G401 (cell line): ENCODE data around the gene TTC31. TPM values are rescaled to one million over a fixed set of nuclear protein-coding genes. Genes with fewer than 3 reads are reported as not detected.
"Not testable (repeated sequence)": the region's sequence is repeated elsewhere in the genome, so short reads cannot be mapped to it uniquely, and the experiment has no call there.

Experiments used
- DNase-seq: peaks from one replicate; pipeline ENCODE4 v3.0.0-alpha.2; 2015; ENCODE audit warnings: low spot score
- in situ Hi-C: cut with HindIII; loops from 2 replicates; pipeline ENCODE4 v1.10.0; 2016; ENCODE audit warnings: low sequenced_read_pairs, mixed read lengths
- total RNA-seq: library from RNA; depleted of rRNA; stranded (reverse); fragments of >200 nt; shearing (Covaris generic); gene quantifications from 2 replicates; pipeline ENCODE4 v1.2.3, GENCODE V29; 2014

The TTC31 gene
- total RNA-seq, 1 experiment from 2014 or later = 34.6 TPM

GRCh38 chr2:74474899-74475298, 8.0 kb upstream of the TTC31 start:
- no peak for DNase-seq
- in situ Hi-C loops = no loop called here

- no peak for DNase-seq
- in situ Hi-C loops = no loop called here
Observed at GRCh38 chr2:74481431-74481830, 1.4 kb upstream of the TTC31 start.

- DNase-seq = no peak
- in situ Hi-C loops = no loop called here
Observed at GRCh38 chr2:74481961-74482800, 700 bp upstream of the TTC31 start.

- DNase-seq, in situ Hi-C loops: not testable (repeated sequence)
Observed at GRCh38 chr2:74483675-74484164, 839 bp downstream of the TTC31 start.

DNA sequence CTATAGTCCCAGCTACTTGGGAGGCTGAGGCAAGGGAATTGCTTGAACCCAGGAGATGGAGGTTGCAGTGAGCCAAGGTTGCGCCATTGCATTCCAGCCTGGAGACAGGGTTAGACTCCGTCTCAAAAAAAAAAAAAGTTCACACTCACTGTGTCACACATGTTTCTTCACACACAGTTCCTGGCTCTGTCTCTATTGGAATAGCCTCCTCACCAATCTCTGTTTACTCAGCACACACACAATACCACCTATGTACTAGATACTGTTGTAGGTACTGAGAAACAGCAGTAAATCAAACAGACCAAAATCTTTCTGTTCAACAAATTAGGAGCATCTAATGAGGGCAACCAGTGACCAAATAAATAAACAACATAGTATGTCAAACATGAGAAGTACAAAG, 3.3 kb downstream of the TTC31 start:
- in situ Hi-C loops = no loop called here

DNA sequence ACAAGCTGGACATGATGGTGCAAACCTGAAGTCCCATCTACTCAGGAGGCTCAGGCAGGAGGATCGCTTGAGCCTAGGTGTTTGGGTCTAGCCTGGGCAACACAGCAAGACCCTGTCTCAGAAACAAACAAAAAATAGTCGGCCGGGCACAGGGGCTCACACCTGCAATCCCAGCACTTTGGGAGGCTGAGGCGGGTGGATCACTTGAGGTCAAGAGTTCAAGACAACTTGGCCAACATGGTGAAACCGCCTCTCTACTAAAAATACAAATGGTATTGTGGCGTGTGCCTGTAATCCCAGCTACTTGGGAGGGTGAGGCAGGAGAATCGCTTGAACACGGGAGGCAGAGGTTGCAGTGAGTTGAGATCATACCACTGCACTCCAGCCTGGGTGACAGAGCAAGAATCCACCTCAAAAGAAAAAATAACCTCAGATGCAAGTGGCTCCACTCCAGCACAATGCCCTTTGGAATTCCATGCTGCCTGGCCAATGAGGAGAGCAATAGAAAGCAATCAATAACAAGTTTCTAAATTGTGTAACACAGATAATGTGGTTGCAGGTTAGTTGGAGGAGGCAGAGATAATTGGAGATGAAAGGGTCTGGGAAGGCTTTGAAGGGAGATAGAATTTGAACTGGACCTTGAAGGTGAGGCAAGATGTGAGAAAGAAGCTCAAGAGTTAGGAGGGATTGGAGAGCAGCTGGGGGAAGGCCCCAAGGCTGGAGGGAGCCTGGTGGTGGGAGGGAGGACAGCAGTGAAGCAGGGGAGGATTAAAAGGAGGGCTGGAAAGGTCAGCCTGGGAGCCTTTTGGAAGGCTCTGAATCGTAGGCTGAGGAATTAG, 6.0 kb downstream of the TTC31 start:
- no peak for DNase-seq
- in situ Hi-C loops = no loop called here

More for the DNA sequence above, 3.3 kb downstream of the TTC31 start:
- DNase-seq = no peak

- DNase-seq = no peak
- in situ Hi-C loops = no loop called here
Observed at GRCh38 chr2:74489906-74490305, 7.0 kb downstream of the TTC31 start.

GRCh38 chr2:74491648-74492544, 9.0 kb downstream of the TTC31 start:
- DNase-seq = no peak
- in situ Hi-C loops = no loop called here

GRCh38 chr2:74493546-74493945, 10.7 kb downstream of the TTC31 start:
- in situ Hi-C loops = no loop called here
- no peak for DNase-seq

- in situ Hi-C loops = no loop called here
Observed at GRCh38 chr2:74495440-74495839, 12.6 kb downstream of the TTC31 start.

GRCh38 chr2:74496997-74497776, 14.3 kb downstream of the TTC31 start:
- in situ Hi-C loops = no loop called here
- DNase-seq = no peak

More at GRCh38 chr2:74495440-74495839, 12.6 kb downstream of the TTC31 start:
- DNase-seq = no peak

GRCh38 chr2:74497777-74498499, 15.1 kb downstream of the TTC31 start:
- no peak for DNase-seq

DNA sequence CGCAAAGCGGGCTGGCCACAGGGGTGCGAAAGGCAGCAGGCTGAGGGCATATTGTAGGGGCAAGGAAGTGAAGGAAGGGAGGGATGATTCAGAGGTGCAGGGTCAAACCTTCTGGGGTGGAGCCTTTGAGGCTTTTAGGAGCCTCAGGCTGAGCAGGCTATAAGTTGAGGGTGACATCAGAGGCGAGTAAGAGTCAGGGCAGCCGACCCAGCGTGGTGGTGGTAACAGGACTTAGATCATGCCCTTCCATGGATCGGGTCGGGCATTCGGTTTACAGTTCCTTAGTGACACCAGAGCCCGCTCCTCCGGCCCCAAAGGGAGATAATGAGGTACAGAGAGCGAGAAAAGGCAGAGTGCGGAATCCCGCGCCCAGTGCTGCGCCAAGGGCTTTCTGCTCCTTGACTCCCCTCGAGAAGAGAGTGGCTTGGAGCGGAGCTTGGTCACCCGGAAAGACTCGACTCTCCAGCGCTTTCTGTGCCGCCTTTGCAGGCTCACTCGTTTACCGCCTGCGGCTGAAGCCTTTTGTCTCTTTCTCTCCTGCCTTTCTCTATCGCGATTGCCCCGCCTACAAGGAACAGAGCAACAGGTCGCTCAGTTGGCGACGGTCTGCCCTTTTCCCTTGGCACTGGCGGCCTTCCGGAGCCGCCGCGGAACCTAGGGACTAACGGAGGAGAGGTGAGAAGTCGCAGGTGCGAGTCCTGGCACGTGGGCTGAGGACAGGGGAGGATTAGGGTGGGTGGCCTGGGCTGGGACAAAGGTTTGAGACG, 15.8 kb downstream of the TTC31 start:
- no peak for DNase-seq
- in situ Hi-C loops = no loop called here

More at GRCh38 chr2:74497777-74498499, 15.1 kb downstream of the TTC31 start:
- in situ Hi-C loops = no loop called here

- DNase-seq = no peak
- in situ Hi-C loops = no loop called here
Observed at GRCh38 chr2:74499267-74499939, 16.5 kb downstream of the TTC31 start, which contains the start of gene LBX2. Gene LBX2, minus strand, starts transcription at chr2:74499603. Its CDS starts 66 bp downstream, at chr2:74499537.

DNA sequence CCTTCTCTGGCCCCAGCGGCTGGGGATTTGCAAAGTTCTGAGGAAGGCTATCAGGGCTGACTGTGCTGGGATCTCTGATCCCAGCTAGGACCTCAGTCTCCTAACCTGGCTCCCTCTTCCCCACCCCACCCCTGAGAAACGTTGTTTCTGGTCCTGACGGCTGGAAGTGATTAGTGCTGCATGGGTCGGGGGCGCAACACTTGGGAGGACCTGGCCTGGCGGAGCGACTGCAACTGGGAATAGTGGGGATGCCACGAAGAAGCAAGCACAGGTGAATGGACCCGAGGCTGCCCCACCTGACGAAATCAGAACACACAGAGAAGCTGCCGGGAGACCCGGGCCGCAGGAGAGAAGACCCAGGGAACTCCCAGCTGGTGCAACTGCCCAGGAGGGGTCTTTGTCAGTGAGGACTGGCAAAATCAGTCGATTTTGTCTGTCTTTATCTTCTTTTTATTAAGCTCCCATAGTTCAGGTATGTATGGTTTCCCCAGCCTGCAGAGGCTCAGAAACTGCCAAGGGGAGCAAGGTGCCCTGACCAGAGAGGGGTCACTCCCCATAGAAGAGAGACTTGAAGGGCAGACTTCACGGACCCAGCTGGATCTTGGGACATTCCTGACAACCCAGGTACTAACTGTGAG, 17.2 kb downstream of the TTC31 start:
- in situ Hi-C loops = no loop called here
- no peak for DNase-seq

DNA sequence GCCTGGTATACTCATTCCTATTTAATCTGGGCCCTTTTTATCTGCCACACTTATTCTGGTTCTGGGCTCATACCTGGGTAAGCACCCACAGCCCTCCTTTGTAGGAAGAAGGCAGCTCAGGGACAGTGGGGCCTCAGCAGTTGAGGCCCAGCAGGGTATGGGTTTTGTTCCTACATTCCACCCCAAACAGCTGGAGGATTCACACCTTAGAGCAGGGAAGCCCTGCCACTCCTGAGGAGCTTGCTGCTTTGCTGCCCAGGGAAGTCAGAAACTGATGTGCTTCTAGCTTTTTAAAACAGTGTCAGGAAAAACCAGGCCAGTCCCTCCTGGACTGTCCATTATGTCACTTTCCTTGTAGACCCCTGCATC, 17.7 kb downstream of the TTC31 start:
- DNase-seq = no peak
- in situ Hi-C loops = no loop called here
